NCI-H1417 treated with DMSO at 0.1 percent for 48 hours (cell line): Measurements from ENCODE around the gene MAP2.
"Not testable (repeated sequence)": the region's sequence is repeated elsewhere in the genome, so short reads cannot be mapped to it uniquely, and the experiment has no call there.

Experiments
- DNase-seq: peaks from one replicate; lab custom pipeline; 2025; lab: John Stamatoyannopoulos, UW

The MAP2 gene

GRCh38 chr2:209591021-209591420 is 167.2 kb downstream of the MAP2 start:
- no peak for DNase-seq

- no peak for DNase-seq
Measured at GRCh38 chr2:209592106-209592505, 168.3 kb downstream of the MAP2 start.

DNA sequence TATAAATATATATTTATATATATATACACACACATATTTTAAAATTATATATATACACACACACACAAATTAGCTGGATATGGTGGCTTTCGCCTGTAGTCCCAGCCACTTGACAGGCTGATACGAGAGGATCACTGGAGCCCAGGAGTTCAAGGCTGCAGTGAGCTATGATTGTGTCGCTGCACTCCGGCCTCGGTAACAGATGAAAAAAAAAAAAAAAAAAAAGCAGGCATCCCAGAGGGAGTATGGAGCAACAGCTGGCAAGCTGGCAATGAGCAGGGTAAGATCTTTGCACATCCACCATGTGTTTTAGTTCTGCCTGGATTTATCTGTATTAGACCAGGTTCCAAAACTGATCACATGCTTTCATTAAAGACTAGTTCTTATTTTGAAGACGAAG is 170.1 kb downstream of the MAP2 start:
- DNase-seq: no peak

- no peak for DNase-seq
Measured at GRCh38 chr2:209596262-209596661, 172.4 kb downstream of the MAP2 start.

DNA sequence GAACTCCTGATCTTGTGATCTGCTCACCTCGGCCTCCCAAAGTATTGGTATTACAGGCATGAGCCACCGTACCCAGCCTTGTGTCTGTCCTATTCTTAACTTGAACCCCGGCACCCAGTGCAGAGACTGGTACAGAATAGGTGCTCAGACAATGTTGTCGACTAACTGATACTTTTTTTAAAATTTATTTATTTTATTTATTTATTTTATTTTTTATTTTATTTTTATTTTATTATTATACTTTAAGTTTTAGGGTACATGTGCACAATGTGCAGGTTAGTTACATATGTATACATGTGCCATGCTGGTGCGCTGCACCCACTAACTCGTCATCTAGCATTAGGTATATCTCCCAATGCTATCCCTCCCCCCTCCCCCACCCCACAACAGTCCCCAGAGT is 174.4 kb downstream of the MAP2 start:
- DNase-seq: not testable (repeated sequence)

DNA sequence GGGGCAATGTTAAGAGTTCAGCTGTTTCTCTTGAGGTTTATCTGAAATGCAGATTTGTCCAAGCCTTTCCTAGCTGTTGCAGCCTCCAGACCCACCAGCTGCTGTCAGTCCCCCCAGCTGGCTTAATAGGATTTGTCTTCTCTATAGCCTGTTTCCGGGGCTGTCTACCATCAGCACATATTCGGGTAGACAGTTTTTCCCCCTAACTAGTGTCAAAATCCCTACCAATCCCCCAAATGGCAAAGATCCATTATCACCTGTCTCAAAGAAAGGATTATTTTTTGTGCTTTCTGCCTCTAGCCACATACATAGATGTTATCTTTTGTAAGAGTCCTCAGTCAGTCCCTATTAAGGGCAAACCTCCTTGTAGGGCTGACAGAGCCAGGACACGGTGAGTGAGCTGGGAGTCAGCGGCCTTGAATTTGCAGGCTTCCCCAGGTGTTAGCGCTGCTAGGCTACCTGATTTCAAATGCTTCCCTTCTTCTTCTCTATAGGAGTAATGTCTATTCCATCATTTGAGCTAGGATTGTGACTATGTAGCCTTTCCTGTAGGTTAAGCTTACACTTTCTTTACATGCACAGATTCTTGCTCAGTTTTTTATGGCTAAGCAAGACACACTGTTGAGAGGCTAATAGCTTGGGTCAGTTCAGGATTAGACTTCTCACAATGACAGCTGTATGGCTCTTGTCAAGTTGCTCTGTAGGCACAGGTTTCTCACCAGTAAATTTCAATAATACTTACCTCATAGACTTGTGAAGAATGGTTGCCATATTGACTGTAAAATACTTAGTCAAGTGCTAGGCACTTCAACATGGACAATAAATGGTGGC is 176.7 kb downstream of the MAP2 start:
- DNase-seq: no peak

DNA sequence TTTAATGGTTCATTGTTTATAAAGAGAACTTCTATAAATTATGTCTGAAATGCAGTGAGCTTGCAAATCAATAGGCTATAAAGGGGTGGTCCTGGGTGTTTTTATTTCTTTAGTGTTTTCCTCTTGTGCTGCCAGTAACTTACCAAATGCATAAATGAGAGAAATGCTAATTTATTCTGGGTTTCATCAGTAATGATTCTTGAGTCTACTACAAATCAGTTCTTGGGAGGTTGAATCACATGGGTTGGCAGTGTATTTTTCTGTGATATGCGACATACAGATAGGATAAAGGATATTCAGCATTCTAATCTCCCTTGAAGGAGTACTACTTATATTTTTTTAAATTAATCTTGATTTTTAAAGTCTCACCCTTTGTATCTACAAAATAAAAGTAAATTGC is 177.7 kb downstream of the MAP2 start:
- DNase-seq: no peak

- DNase-seq: no peak
Measured at GRCh38 chr2:209602259-209602658, 178.4 kb downstream of the MAP2 start.

- no peak for DNase-seq
Measured at GRCh38 chr2:209609531-209609930, 185.7 kb downstream of the MAP2 start.

GRCh38 chr2:209610631-209611030 is 186.8 kb downstream of the MAP2 start:
- no peak for DNase-seq

DNA sequence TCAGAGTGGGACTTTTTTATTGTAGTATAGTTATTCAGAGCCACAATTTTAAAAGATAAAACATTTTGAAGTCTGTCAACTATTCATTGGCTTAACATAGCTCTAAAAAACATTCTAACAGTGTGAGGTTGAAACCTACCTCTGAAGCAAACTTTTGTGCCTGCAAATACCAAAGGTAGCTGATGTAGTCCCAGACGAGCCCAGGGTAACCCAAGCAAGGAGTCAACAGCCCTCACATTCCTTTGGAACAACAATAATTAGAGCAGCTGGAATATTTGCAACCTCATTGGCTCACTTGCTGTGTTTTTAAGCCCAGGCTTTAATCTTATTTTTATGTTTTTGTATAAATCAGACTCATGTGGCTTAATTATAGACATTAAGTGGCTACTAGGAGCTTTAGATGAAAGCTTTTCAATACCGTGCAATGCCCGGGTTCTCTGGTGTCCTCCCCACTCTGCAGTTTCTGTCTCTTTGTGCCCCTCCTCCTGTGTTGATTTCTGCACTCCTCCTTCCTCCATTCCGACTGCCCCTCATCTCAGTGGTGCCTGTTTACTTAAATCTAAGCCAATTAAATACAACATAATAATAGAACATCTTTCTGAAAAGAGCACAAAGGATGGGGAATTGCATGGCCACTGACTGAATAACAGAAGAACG is 189.9 kb downstream of the MAP2 start:
- DNase-seq: no peak

DNA sequence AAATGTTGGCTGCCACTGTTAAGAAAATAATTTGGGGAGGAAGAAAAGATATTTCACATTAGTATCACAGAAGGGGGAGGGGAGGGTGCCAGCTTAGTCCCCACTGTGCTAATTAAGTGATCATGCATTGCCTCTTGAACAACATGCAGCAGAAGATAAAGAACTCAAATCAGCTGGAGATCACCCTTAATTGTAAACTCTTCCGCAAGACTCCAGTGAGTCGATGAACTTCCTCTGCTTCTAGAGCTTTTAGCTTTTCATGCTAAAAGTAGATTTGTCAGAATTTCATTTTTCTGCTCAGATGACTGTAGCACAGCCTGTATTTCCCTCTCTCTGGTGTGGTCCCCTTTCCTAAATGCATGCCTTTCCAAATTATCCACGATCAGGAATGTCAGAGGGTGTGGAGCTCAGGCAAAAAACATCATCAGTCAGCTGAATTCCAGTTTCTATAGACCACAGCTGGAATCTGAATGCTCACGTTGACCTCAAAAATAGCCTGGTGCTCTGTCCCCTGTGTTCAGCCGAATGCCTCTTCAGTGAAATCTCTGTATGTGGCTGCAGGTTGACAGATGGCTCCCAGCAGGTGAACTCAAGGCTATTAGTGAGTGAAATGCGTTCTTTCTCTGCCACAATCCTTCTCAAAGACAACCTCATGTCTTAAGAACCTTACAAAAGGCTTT is 191.0 kb downstream of the MAP2 start:
- DNase-seq: no peak

DNA sequence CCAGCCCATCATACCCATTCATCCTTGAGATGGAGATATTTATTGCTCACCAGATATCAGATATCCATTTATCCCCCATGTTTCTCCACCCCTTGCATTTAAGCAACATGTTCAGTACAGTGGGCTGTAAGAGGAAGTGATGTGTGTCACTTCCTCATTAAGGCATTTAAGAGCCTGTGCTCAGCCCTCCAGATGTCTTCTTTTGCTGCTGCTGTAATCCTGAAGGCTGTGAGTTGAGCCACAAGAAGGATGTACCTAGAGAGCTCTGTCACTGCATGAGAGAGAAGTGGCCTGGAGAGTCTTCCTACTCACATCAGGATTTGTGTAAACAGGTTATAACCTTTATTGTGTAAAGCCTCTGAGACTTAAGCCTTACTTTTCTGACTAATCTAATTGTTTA is 195.9 kb downstream of the MAP2 start:
- no peak for DNase-seq

- DNase-seq: no peak
Measured at GRCh38 chr2:209624192-209624938, 200.5 kb downstream of the MAP2 start.

DNA sequence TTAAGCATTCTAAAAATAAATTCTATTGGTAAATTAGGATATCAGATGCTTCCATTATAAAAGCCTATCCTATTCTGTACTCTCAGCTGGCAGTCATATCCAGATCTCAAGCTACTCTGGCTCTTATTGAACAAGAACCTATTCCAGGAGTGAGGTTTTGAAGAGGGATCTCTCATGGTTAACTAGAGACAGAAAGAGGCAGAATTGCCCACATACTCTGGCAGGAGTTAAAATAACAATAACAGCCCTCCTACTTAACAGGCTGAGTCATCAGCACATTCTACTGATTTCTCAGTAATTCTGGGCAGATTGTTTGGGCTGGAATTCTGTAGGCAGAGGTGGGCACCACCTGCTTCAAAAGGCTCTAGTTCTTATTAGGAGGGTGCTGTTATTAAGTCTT is 205.8 kb downstream of the MAP2 start:
- DNase-seq: no peak

- DNase-seq: no peak
Measured at GRCh38 chr2:209633911-209634310, 210.1 kb downstream of the MAP2 start.

GRCh38 chr2:209636076-209636475 is 212.2 kb downstream of the MAP2 start:
- no peak for DNase-seq

GRCh38 chr2:209637293-209637692 is 213.4 kb downstream of the MAP2 start:
- DNase-seq: no peak

GRCh38 chr2:209638346-209638745 is 214.5 kb downstream of the MAP2 start:
- no peak for DNase-seq

DNA sequence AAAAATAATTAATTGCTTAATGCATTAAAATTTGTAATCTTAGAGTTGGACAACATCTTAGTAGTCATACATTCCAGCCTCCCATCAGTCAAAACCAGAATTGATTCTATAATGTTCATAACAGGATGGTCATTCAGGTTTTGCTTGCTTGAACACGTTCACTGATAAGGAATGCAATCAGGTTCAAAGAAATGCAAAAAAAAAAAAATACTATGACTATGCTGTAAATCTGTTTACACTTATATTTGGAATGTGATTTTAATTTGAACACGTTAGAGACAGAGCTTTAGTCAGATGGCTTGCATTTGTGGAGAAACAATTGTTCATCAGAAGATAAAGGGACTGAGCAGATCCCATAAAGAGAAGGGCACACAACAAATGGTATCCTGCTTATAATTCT is 216.5 kb downstream of the MAP2 start:
- DNase-seq: no peak

DNA sequence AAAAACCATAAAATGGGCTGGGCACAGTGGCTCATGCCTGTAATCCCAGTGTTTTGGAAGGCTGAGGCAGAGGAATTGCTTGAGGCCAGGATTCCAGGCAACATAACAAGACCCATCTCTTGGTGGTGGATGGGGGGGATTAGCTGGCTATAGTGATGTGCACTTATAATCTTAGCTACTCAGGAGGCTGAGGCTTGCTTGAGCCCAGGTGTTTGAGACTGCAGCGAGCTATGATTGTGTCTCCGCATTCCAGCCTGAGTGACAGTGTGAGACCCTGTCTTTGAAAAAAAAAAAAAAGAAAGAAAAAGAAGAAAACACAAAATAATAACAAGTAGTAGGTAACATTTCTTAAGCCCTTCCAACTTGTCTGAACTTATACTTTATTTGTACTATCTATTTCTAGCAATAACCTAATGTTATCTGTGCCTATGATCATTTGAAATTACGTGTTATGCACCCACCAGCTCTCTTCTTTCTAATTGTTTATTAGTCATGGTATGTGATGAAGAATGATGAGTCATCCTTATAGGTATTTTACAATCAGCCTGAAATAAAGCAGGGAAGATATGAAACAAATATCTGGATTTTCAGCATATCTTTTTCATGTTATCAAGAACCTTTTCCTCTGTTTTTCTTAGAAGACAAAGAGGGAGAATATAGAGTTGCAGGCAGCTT is 218.4 kb downstream of the MAP2 start:
- DNase-seq: no peak

DNA sequence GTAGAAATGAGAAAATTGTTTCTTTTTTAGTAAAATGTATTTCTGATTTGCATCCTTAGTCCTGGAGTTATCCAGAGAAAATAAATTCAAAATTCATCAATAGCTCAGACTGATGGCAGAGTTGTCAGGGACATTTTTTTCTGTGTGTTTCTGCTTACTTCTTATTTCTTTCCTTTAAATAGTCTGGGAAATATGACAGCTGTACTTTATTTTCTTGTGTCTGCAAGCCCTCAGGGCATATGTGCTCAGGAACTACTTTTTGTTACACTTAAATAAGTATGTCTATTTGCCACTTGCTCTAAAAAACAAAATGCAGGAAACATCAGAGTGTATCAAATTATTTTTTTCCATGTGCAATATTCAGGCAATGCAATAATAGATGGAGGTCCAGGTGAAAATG is 221.0 kb downstream of the MAP2 start:
- no peak for DNase-seq
